GM12873 (cell line): ENCODE data around the gene CAPN7.

Experiments
- TF ChIP-seq, protein P1 (sequence below): IDR thresholded peaks from 2 replicates; pipeline ENCODE4 v1.5.1; 2012; ENCODE audit warnings: low read depth, mild to moderate bottlenecking, moderate library complexity, low read length, control low read depth; ENCODE audit not compliant: insufficient read depth; ENCODE audit errors: missing control alignments

The CAPN7 gene

DNA sequence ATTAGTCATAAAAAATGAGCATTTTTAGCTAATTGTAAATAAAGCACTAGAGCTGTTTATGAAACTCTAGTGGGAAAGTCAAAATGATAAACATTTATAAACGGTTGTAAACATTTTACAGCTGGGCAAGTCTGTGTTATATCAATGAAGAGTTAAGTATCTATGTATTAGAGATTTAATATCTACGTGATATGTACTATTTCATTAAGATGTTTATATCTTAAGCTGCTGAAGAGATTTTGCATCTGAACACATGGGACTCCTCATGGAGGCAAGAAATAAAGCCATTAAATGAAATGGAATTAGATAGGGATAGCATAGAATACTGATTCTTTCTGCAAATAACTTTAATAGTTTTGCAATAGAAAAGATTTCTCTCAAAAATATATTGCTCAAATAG lies 23.0 kb upstream of the CAPN7 start:
- TF ChIP-seq, protein P1, sequence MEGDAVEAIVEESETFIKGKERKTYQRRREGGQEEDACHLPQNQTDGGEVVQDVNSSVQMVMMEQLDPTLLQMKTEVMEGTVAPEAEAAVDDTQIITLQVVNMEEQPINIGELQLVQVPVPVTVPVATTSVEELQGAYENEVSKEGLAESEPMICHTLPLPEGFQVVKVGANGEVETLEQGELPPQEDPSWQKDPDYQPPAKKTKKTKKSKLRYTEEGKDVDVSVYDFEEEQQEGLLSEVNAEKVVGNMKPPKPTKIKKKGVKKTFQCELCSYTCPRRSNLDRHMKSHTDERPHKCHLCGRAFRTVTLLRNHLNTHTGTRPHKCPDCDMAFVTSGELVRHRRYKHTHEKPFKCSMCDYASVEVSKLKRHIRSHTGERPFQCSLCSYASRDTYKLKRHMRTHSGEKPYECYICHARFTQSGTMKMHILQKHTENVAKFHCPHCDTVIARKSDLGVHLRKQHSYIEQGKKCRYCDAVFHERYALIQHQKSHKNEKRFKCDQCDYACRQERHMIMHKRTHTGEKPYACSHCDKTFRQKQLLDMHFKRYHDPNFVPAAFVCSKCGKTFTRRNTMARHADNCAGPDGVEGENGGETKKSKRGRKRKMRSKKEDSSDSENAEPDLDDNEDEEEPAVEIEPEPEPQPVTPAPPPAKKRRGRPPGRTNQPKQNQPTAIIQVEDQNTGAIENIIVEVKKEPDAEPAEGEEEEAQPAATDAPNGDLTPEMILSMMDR = no peak

DNA sequence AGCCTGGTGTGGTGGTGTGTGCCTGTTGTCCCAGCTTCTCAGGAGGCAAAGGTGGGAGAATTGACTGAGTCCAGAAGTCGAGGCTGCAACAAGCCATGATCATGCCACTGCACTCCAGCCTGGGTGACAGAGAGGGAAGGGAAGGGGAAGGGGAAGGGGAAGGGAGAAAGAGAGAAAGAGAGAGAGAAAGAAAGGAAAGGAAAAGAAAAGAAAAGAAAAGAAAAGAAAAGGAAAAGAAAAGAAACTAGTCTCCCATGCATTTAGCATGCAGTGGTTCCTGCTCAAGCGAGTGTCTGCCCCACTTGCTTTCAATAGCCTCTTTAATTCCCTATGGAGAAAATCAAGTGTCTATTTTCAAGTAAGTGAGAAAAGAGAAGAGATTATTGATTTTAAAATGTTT lies 20.6 kb upstream of the CAPN7 start:
- TF ChIP-seq, protein P1 = no peak

DNA sequence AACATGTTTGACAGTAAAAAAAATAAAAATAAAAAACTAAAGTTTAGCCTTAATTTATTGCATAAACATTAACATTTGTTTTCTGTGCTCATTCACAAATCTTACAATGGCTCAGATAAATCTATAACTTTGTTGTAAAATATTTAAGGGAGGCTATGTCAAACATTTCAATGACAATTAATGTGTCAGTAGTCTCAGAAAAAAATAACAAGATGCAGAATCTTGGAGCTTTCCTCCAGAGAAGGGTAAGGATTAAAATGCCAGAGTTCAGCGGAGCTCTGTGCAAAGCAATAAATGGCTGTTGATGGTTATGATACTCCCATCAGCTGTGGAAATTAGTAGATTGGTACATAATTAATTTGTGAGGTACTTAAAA lies 20.0 kb upstream of the CAPN7 start:
- TF ChIP-seq, protein P1 = no peak

DNA sequence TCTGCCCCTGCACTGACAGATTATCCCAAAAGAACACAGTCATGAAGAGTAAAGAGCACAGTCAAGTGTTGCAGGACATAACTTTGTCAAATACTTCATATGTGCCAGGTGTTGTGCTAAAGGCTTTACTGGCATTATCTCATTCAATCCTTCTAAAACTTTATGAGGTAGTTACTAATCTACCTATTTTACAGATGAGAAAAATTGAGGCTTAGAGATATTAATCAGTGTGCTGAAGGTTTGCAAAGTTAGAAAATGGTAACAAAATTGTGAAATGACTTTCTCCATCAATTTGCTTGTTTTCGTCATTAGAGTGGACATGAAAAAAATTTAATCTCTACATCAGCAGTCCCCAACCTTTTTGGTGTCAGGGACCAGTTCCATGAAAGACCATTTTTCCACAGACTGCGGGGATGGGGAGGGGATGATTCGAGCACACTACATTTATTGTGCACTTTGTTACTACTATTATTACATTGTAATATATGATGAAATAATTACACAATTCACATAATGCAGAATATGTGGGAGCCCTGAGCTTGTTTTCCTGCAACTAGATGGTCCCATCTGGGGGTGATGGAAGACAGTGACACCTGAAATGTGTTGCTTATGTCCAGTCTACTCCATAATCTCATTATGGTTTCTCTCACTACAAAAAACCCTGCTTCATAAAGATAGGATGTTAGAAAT lies 8.6 kb upstream of the CAPN7 start:
- TF ChIP-seq, protein P1 = no peak

DNA sequence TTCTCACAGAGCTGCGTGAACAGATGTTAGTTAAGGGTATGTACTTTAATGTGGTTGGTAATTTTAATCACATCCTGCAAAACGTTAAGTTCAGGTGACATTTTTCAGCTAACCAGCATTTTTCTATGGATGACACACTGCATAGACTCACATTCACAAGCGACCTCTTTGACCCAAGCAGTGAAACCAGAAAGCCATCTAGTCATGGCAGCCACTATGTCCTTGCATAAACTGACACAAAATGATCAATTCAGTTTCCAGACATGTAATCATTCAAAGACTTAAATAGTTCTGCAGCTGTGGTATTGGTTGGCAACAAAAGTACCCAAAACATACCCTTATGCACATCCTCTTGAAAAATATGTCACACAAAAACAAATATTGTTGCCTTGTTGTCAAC lies 7.4 kb upstream of the CAPN7 start:
- TF ChIP-seq, protein P1 = no peak

DNA sequence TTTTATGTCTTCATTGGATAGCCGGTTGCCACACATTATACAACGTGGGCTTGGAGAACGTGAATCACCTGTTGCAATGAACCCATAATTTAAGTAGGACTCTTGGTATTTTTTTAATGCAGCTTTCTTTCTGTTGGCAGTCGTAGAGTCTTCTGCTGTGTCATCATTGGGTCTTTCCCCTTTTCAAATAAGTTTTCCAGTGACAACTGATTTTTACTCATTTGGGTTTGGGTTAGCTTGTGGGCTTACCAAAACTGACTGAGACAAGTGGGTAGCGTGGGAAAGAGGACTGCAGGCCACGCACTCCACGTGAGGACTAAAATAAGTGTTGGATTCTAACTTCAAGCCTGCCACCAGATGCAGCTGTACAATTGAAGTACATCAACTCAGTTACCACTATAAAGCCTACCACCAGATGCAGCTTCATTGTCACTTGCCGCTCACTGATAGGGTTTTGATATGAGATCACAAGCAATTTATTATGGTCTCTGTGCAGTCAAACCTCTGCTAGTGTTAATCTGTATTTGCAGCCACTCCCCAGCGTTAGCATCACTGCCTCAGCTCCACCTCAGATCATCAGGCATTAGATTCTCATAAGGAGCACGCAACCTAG lies 6.4 kb upstream of the CAPN7 start:
- TF ChIP-seq, protein P1 = no peak

DNA sequence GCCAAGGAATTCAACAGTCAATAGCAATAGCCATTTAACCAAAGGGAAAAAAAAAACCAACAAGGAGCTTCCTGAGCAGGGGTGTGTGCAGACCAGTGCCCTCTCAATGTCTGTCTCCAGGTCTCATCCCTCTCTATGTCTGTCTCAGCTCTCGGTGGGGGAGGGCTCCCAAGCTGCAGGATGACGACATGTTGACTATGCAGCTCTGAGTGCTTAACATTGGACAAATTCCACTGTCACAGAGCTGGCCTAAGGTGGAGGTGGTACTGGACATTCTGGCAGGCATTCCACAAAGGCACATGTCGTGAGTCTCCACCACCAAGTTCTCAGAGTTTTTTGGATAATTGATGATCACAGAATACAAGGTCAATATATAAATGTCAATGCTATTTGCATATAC lies 2.0 kb upstream of the CAPN7 start:
- TF ChIP-seq, protein P1 = no peak
